22Rv1 (cell line): ENCODE measurements around the gene CES5A.

Experiments used
- CTCF ChIP-seq: fragments of 450-650 bp; IDR thresholded peaks from 2 replicates; pipeline ENCODE4 v1.5.1; 2017; ENCODE audit warnings: mild to moderate bottlenecking
- ZFX ChIP-seq: fragments of 450-650 bp; IDR thresholded peaks from 2 replicates; pipeline ENCODE4 v1.6.1; 2017; ENCODE audit warnings: antibody characterized with exemption, borderline replicate concordance

GRCh38 chr16:55811811-55812210 is 63.4 kb downstream of the CES5A start:
- TF ChIP-seq CTCF = no peak
- TF ChIP-seq ZFX = no peak
